Medulla oblongata (tissue), 1 donor: ENCODE results near the gene TMEM74B.
"Not testable (repeated sequence)": the region's sequence is repeated elsewhere in the genome, so short reads cannot be mapped to it uniquely, and the experiment has no call there.

Experiments used
- DNase-seq: peaks from one replicate; pipeline ENCODE4 v3.0.0-alpha.2; 2015; ENCODE audit errors: extremely low spot score

TMEM74B gene

DNA sequence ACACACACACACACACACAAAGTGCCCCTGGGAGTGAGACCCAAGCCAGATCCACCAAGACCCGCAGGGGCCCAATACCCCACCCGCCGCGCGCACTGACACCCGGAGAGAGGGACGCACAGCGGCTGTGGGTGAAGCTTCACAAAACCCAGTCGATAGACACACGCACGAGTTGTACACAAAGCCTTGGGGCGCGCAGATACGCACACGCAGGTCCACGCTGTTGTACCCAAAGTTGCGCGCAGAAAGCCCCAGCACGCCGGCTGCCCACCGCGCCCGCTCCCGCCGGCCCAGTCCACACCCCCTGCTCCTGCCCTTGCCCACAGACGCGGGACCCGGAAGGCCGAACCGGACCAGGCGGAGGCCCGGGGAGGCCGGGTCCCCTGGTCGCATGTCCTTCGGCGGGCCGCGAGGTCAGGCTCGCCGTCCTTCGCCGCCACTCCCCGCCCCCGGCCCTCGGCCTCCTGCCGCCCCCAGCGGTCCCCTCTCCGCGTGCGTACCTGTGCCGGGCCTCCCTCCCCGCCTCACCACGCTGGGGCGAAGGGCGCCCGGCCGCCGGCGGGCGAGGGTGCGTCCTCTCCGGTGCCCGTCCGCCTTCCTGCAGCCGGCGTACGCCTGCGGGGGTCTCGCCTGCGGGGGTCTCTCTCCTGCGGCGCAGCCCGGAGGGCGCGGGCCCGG, at the start of gene TMEM74B:
Gene TMEM74B, minus strand, starts transcription at position 344 of the 678 bp plus-strand sequence. CDS start 1,180 bp downstream, outside the sequence.
- DNase-seq, result no peak

DNA sequence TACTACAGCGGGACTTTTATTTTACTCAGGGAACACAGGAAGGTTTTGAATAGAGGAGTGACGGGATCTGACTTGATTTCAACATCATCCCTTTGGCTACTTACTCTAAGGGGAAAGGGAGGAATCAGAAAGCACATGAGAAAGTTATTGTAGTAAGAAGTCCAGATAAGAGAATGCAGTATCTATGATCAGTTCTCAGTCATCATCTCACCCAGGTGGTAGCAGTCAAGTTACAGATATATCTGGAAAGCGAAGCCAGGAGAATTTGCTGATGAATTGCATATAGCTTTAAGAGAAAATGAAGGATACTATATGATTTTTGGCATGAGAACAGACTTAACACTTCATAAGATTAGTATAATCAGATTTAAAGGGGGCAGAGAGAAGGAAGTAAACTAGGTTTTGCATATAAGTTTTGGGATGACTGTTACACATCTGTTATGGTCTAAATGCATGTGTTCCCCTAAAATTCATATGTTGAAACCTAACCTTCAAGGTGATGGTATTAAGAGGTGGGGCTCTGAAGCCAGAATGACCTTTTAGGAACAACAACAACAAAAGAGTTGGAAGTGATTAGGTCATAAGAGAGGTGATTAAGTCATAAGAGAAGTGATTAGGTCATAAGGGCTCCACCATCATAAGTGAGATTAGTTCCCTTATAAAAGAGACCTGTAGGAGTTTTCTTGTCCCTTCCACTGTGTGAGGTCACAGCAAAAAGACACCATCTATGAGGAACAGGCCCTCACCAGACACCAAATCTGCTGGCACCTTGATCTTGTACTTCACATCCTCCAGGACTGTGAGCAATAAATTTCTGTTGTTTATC, 47.7 kb upstream of the TMEM74B start:
- DNase-seq, result no peak

DNA sequence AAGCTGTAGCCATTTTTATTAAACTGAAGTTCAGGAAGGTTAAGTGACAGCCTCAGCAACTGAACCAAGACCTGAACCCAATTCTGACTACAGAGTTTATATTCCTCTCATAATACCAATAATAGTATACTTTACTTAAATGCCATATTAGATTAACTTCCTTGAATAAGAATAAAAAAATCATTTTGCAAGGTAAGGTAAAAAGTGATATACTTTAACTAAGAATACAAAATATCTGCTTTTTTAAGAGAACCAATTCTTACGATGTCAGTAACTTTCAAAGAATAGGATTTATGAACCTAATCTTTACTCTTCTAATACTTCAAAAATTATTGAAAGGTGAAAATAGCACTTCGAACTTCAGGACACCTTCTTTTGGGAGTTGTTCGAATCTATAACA, 44.8 kb upstream of the TMEM74B start:
- no peak for DNase-seq

DNA sequence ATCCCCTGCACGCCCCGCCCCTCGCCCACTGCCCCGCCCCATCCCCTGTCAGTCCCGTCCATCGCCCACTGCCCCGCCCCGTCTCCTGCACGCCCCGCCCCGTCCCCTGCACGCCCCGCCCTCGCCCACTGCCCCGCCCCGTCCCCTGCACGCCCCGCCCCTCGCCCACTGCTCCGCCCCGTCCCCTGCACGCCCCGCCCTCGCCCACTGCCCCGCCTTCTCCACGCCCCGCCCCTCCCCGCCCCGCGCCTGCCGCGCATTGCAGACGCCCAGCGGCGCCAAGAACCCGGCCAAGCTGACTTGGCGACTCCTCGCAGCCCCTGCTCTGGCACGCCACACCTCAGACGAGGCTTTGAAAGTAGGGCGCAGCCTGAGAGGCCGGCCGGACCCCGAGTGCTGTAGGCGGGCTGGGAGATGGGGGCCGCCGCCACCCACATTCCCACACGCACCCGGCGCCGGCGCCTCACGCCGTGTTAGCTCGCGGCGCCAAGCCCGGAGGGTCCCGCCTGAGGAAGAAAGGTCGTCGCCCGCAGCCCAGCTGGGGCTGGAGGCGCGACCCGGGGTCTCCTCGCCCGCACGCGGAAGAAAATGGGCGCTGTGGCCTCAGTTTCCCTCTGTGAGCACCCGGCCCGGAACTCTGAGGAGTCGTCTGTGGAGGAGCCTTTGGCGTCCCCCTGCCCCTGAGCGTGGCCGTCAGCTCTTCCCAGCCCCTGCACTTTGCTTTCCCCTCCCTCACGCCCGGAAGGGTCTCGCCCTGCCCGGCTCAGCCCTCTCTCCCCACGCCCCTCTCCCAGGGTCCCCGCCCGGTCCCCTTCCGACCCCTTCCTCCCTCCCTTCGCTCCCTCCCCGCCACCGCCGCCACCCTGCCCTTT, 41.2 kb upstream of the TMEM74B start, which contains the start of gene RAD21L1:
Gene RAD21L1, plus strand, starts transcription at position 262 of the 872 bp plus-strand sequence. CDS start 2,410 bp downstream, outside the sequence.
- peak; percentile 58 for DNase-seq

DNA sequence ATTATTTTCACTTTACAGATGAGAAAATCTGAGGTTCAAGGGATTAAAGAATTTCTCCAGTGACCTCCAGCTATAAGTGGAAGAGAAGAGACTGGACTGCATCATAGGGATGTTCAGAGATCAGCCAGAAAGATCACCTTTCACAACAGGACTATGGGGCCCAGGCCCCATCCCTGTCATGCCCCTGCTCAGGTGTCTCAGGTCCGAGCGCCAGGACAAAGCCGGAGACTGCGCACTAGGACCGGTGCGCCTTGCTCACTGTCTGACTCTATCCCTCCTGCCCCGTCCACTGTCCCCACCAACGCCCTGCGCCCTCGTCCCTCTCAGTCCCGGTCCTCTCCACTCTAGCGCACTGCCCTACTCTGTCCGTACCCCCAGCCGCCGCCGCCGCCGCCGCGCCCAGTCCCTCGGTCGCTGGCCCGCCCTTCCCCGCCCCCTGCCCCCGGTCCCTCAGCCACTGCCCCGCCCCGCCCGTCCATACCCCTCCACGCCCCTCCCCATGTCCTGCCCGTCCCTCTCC, 40.5 kb upstream of the TMEM74B start:
- DNase-seq, result no peak

DNA sequence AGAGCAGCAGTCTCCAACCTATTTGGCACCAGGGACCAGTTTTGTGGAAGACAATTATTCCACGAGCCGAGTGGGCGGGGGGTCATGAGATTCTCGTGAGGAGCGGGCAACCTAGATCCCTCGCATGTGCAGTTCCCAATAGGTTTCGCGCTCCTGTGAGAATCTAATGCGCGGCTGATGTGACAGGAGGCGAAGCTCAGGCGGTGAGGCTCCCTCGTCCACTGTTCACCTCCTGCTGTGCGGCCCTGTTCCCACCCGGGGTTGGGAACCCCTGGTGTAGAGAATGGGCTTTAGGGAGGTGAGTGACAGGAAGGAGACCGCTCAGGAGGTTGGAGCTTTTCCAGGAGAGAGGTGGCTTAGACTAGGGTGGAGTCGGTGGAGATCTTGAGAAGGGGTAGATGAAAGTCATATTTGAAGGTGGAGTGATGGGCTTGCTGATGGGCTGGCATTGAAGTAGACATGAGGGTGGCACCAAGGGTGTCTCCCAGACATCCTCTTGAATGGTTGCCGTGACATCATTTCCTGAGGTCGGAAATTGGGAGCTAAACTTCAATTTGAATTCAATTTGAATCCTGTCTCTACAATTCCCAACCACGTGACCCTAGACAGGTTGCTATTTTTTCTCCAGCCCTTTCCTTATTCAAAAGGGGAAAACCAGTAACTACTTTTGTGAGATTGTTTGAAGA, 39.6 kb upstream of the TMEM74B start:
- DNase-seq, result no peak

DNA sequence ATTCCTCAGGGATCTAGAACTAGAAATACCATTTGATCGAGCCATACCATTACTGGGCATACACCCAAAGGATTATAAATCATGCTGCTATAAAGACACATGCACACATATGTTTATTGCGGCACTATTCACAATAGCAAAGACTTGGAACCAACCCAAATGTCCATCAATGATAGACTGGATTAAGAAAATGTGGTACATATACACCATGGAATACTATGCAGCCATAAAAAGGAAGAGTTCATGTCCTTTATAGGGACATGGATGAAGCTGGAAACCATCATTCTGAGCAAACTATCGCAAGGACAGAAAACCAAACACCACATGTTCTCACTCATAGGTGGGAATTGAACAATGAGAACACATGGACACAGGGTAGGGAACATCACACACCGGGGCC, 38.0 kb upstream of the TMEM74B start:
- not testable (repeated sequence) for DNase-seq

DNA sequence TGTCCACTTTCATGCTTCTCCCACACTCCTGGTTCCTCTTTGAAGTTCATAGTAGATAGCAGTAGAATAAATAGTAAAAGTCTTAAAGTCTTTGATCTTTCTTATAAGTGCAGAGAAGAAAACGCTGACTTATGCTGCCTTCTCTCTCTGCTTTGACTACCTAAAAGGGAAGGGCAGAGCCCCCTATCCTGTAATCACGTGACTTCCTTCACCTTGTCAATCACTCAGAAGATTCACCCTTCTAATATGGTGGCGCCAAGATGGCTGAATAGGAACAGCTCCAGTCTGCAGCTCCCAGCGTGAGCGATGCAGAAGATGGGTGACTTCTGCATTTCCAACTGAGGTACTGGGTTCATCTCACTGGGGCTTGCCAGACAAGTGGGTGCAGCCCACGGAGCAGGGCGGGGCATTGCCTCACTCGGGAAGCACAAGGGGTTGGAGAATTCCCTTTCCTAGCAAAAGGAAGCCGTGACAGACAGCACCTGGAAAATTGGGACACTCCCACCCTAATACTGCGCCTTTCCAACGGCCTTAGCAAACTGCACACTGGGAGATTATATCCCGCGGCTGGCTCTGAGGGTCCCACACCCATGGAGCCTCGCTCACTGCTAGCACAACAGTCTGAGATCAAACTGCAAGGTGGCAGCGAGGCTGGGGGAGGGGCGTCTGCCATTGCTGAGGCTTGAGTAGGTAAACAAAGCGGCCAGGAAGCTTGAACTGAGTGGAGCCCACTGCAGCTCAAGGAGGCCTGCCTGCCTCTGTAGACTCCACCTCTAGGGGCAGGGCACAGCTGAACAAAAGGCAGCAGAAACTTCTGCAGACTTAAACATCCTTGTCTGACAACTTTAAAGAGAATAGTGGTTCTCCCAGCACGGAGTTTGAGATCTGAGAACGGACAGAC, 32.0 kb upstream of the TMEM74B start:
- DNase-seq, result not testable (repeated sequence)

DNA sequence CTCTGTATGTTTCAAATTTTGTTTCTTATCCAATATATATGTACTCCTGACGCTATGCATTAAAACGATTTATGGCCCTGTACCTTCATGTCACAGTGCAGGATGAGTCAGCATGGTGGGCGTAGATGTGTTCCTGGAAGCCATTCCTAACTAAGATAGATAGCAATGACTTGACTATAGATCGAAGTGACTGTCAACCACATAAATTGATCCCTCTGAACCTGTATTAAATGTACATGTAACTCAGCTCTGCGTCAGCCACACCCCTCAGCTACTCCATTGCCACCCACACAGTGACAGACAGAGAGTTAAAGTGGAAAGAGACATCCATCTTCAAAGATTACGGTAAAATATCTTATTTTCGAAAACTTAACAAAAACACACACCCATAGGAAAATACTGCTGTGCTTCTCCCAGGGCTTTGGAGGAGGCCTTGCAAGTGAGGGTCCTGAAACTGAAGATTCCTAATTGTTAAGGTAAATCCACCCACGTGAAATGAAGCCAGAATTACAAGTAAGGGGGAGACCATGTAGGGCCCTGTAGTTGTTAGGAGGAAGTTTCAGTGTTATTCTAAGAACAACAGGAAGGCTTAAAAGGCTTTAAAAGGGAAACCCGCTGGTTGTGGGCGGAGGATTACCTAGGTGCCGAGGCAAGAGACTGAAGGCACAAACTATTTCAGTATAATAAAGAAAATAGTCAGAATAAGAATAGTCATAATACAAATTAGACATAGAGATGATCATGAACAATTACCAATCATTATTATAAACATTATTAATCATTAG, 30.8 kb upstream of the TMEM74B start:
- no peak for DNase-seq

DNA sequence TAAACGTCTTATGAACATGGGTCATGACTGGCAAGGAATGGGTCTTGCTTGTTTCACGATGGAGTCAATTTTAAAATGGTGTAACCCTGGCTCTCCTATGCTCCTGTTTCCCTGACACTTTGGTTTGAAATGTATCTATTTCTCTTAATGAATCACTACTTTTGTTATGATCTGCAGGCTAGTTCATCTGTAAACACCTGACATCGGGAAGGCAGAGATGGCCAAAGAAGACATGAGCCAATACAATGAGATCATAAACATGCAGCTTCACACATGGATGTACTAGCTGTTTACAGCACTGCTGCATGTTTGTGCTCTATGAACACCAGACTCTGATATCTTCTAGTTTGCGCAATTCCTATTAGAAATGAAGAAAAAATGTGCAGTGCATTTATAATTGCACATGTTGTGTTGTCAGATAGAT, 30.1 kb upstream of the TMEM74B start:
- no peak for DNase-seq

DNA sequence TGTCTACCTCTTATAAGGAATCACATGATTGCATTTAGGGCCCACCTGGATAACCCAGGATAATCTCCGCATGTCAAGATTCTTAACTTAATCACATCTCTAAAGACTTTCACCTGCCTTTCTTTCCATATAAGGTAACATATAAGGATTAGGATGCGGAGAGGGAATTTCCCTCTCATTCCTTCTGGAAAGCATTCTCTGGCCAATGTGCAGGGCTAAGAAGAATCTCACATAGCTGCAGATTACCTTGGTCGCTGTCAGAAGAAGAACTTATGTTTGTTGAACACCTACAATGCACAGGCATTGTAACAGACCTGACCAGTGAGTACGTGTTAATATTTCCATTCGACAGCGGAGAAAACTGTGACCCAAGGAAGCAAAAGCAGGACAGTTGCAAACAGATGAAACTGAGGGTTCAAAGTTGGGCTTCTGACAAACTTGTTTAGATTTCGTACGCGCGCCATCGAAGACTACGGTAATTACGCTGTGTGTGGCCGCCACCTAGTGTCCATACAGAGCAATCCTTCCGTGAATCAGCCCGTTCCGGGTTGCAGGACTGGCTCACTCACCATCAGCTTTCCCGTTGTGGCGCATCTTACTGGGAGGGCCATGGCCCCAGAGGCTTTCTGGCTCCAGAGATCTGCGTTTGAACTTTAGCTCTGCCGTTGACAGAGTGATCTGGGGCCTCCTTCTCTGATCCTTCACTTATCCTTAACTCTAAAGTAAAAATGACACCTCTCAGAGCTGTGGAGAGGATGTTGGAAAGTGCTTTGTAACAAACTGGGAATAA, 28.0 kb upstream of the TMEM74B start:
- DNase-seq, result peak; percentile 82

DNA sequence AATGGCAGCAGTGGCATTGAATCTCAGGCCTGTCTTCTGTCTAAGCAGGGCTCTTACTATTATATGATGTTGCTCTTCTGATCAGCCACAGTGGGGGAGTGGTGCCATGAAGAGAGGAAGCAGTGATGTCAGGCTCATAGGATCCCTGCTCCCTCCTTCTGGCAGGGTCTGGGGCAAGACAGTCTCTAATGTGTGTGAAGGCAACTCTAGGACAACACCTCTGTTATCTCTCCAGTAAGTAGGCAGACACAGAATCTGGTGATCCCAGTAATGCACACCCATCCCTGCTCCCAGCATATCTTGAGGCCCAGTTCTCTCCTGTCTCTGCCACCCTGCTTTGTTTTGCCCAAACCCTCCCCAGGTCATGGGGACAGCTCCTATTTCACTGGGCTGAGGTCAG, 27.2 kb upstream of the TMEM74B start:
- DNase-seq, result no peak

DNA sequence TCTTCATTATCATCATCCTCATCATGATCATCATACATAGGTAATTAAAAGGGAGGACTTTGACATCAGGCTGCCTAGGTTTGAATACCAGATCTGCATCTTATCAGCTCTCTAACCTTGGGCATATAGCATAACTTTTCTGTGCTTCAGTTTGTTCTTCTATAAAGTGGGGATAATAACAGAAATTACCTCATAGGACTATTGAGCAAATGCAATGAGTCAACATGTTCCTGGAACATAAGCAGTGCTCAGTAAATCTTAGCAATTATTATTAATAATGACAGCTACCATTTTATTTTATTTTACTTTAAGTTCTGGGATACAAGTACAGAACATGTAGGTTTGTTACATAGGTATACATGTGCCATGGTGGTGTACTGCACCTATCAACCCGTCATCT, 25.7 kb upstream of the TMEM74B start:
- DNase-seq, result no peak

DNA sequence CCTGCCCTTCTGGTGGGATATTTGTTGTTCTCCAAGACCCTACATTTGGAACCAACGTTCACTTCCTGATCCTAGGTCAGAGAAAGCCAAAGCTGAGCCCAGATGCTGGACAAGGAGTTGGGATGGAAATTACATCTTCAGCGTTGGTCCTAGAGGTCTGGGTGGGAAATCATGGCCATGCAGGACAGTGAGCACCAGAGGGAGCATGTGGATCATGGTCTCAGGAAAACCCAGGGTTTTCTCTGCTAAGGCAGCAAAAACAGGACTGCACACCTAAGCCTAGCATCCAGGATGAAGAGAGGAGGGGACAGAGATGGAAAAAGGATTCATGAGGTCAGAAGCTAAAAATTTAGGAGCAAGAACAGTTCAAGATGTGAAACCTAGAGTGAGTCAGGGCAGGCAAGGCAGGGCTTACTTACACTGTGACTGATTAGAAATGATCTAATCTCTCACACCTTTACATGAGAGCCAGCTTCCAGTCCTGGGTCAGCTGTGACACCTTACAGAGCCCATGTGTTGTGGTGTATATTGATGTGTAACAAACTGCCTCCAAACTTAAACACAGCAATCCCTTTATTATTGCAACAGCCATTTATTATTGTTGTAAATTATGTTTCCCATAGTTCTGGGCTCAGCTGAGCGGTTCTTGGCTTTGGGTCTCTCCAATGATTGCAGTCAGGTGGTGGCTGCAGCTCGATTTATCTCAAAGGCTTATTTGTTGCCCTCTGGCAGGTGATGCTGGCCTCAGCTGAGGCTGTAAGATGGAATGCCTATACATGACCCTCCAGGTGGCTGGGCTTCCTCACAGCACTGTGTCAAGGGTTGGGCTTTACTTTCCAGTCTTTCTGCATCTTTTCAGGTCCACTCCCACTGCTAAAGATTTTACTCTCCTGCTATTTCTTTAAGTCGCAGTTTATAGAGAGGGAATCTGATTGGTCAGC, 24.9 kb upstream of the TMEM74B start:
- DNase-seq, result no peak

DNA sequence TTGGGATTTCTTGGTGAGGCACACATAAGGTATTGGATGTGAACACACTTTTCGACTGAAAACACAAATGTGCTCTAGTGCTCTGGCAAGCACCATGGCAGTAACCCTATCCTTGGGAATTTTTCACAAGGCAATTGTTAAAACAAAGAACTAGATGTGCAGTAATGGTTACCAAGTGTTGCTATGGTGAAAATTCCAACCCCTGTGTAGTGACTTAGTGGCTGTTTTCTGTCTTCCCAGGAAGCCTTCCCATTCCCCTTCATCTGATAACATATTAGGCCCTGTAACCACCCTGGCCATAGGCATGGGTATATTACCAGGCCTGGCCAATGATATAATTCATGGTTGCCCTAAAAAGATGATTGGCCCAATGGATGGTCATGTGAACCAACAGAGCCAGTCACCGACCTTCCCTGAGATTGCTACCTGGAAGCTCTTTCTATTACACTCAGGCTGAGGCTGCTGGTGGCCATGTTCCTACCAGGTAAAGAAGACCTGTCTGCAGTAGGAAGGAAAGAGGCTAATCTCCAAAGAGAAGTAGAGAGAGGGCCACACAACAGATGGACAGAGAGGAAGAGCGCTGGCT, 22.6 kb upstream of the TMEM74B start:
- no peak for DNase-seq

DNA sequence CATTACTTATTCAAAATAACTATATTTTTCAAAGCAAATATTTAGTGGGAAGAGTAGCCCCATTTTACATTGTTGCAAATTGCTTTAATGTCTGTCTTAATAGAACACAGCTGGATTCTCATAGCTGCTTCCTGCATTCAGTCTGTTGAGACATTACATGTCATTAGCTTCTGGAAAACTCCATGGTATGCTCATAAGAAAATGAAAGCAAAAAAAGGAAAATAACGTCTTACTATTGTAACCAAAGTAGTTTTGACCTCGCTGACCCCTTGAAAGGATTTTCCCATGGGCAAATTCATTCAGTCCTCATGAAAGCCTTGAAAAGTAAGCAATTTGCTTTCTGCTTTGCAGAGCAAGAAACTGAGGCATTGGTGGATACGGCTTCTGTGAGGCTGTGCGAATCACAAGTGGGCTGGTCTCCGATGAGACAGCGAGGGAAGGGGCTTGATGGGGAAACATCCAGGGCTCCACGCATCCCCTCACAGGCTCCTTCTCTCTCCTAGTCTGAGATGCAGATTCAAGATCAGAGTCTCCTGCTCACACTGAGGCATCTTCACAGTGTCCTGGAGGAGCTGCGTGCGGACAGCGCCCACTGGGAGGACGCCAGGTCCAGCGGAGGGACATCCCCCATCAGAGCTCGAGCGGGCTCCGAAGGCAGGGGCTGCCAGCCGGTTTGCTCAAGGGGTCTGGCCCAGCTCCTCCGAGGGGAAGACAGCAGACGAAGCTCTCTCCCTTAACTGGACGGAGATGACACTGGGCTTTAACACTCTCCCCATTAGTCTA, 21.8 kb upstream of the TMEM74B start:
- no peak for DNase-seq
